HEK293 (cell line): ENCODE results near the gene IREB2.
A peak's percentile ranks its signal among the peaks of the same experiment; 100 is the strongest.

Experiments used
- CTCF ChIA-PET: fragments of 350-600 bp; formaldehyde crosslinking; extraction: SDS; loops from one replicate; lab custom pipeline; 2021; ENCODE audit warnings: antibody characterized with exemption; lab: Yijun Ruan, JAX
- POLR2A ChIA-PET: fragments of 300-600 bp; formaldehyde crosslinking; extraction: SDS; loops from one replicate; lab custom pipeline; 2020; ENCODE audit warnings: antibody characterized with exemption, inconsistent platforms; lab: Yijun Ruan, JAX
- H3K27ac ChIP-seq: fragments of 200-500 bp; sonication (Bioruptor generic); 2 replicates; pipeline ENCODE4 v1.5.1; 2014; ENCODE audit warnings: low read depth, low read length, control low read depth, inconsistent platforms; ENCODE audit errors: extremely low read depth
- H3K36me3 ChIP-seq, 2 experiments: fragments of 200-500 bp in 1 of 2; sonication (Bioruptor generic) in 1 of 2; 1 replicate in 1 of 2; 2 replicates in 1 of 2; pipeline ENCODE4 v1.5.1; 2014 to 2017; ENCODE audit warnings: inconsistent platforms in 2 of 2, low read length in 2 of 2; ENCODE audit not compliant: control insufficient read depth in 2 of 2, insufficient read depth in 1 of 2
- H3K4me1 ChIP-seq: fragments of 200-500 bp; sonication (Bioruptor generic); 2 replicates; pipeline ENCODE4 v1.5.1; 2014; ENCODE audit warnings: mild to moderate bottlenecking, low read length, inconsistent platforms; ENCODE audit not compliant: control insufficient read depth, insufficient read depth
- H3K4me3 ChIP-seq: 2 replicates; pipeline ENCODE4 v1.5.1; 2011; ENCODE audit warnings: low read depth, mild to moderate bottlenecking, control low read depth, low read length, moderate library complexity
- H3K9me3 ChIP-seq: fragments of 200-500 bp; sonication (Bioruptor generic); 2 replicates; pipeline ENCODE4 v1.5.1; 2014; ENCODE audit warnings: low read depth, low read length, inconsistent platforms; ENCODE audit not compliant: control insufficient read depth, insufficient read depth
- EGR2 ChIP-seq: fragments of 450-650 bp; formaldehyde crosslinking; IDR thresholded peaks from 2 replicates; pipeline ENCODE4 v1.5.1; 2016; ENCODE audit warnings: low read depth, missing biosample characterization, missing genetic modification characterization
- INSM2 ChIP-seq: fragments of 450-650 bp; formaldehyde crosslinking; IDR thresholded peaks from 2 replicates; pipeline ENCODE4 v1.5.1; 2016; ENCODE audit warnings: missing biosample characterization, missing genetic modification characterization
- MYNN ChIP-seq: fragments of 450-650 bp; formaldehyde crosslinking; IDR thresholded peaks from 2 replicates; pipeline ENCODE4 v1.5.1; 2016; ENCODE audit warnings: missing biosample characterization, missing genetic modification characterization, borderline replicate concordance
- SALL2 ChIP-seq: fragments of 450-650 bp; formaldehyde crosslinking; IDR thresholded peaks from 2 replicates; pipeline ENCODE4 v1.5.0; 2017; ENCODE audit warnings: missing biosample characterization, mild to moderate bottlenecking, missing genetic modification characterization, borderline replicate concordance
- ZBTB17 ChIP-seq: fragments of 450-650 bp; formaldehyde crosslinking; IDR thresholded peaks from 2 replicates; pipeline ENCODE4 v1.5.1; 2016; ENCODE audit warnings: missing biosample characterization, missing genetic modification characterization
- ZBTB26 ChIP-seq: fragments of 450-650 bp; formaldehyde crosslinking; optimal IDR thresholded peaks from 2 replicates; pipeline ENCODE3; 2016; ENCODE audit warnings: missing biosample characterization, mild to moderate bottlenecking, missing genetic modification characterization
- ZBTB6 ChIP-seq: fragments of 450-650 bp; formaldehyde crosslinking; IDR thresholded peaks from 2 replicates; pipeline ENCODE4 v1.5.1; 2017; ENCODE audit warnings: missing biosample characterization, missing genetic modification characterization
- ZNF16 ChIP-seq: fragments of 450-650 bp; formaldehyde crosslinking; IDR thresholded peaks from 2 replicates; pipeline ENCODE4 v1.5.1; 2016; ENCODE audit warnings: low read depth, missing biosample characterization, missing genetic modification characterization
- ZNF175 ChIP-seq: fragments of 450-650 bp; formaldehyde crosslinking; IDR thresholded peaks from 2 replicates; pipeline ENCODE4 v1.5.1; 2016; ENCODE audit warnings: missing biosample characterization, missing genetic modification characterization
- ZNF184 ChIP-seq: fragments of 450-650 bp; IDR thresholded peaks from 2 replicates; pipeline ENCODE4 v1.5.1; 2018; ENCODE audit warnings: missing biosample characterization, mild to moderate bottlenecking, missing genetic modification characterization
- ZNF19 ChIP-seq: fragments of 450-650 bp; formaldehyde crosslinking; IDR thresholded peaks from 2 replicates; pipeline ENCODE4; 2016; ENCODE audit warnings: missing biosample characterization, missing genetic modification characterization, low read depth
- ZNF211 ChIP-seq: fragments of 450-650 bp; formaldehyde crosslinking; IDR thresholded peaks from 2 replicates; pipeline ENCODE4 v1.5.1; 2016; ENCODE audit warnings: low read depth, missing biosample characterization, missing genetic modification characterization
- ZNF23 ChIP-seq: fragments of 450-650 bp; formaldehyde crosslinking; IDR thresholded peaks from 2 replicates; pipeline ENCODE4 v1.5.1; 2016; ENCODE audit warnings: missing biosample characterization, missing genetic modification characterization, borderline replicate concordance
- ZNF292 ChIP-seq: fragments of 450-650 bp; formaldehyde crosslinking; IDR thresholded peaks from 2 replicates; pipeline ENCODE4 v1.5.1; 2016; ENCODE audit warnings: low read depth, missing biosample characterization, missing genetic modification characterization, borderline replicate concordance
- ZNF341 ChIP-seq: fragments of 450-650 bp; formaldehyde crosslinking; IDR thresholded peaks from 2 replicates; pipeline ENCODE4; 2016; ENCODE audit warnings: low read depth, missing biosample characterization, missing genetic modification characterization
- ZNF366 ChIP-seq: fragments of 450-650 bp; formaldehyde crosslinking; conservative IDR thresholded peaks from 2 replicates; pipeline ENCODE4 v1.5.1; 2016; ENCODE audit warnings: missing biosample characterization, missing genetic modification characterization
- ZNF391 ChIP-seq: fragments of 450-650 bp; formaldehyde crosslinking; IDR thresholded peaks from 2 replicates; pipeline ENCODE4 v1.5.1; 2016; ENCODE audit warnings: low read depth, missing biosample characterization, missing genetic modification characterization, borderline replicate concordance
- ZNF518A ChIP-seq: fragments of 450-650 bp; formaldehyde crosslinking; conservative IDR thresholded peaks from 2 replicates; pipeline ENCODE4 v1.5.1; 2016; ENCODE audit warnings: low read depth, missing biosample characterization, missing genetic modification characterization
- ZNF704 ChIP-seq: fragments of 450-650 bp; formaldehyde crosslinking; IDR thresholded peaks from 2 replicates; pipeline ENCODE4 v1.5.1; 2016; ENCODE audit warnings: missing biosample characterization, missing genetic modification characterization
- ZNF747 ChIP-seq: fragments of 450-650 bp; formaldehyde crosslinking; IDR thresholded peaks from 2 replicates; pipeline ENCODE4 v1.5.1; 2016; ENCODE audit warnings: missing biosample characterization, missing genetic modification characterization

Gene IREB2

GRCh38 chr15:78426300-78426699, 11.7 kb upstream of the IREB2 start (continued):
- TF ChIP-seq ZNF704 (tag by site-specific recombination) (no peak), ZNF292 (tag by site-specific recombination) (no peak), ZNF518A (no peak)

- POLR2A ChIA-PET = interaction anchor here (0.6 to 3.3 kb wide), 3 partner anchors 10 to 129 kb away, joined by 3 to 15 read pairs (median 3); partner anchors contain the start of genes IREB2 and SKIC8
Measured at GRCh38 chr15:78427953-78428352, 10.1 kb upstream of the IREB2 start.

GRCh38 chr15:78429477-78429876, 8.5 kb upstream of the IREB2 start:
- Histone ChIP-seq H3K4me1 (no peaks in the 10 kb centered on the region), H3K9me3 (no peaks in the 10 kb centered on the region), H3K4me3 (no peak overlapping the region), H3K27ac (no peak overlapping the region), H3K36me3 (no peaks in the 10 kb centered on the region)
- ChIA-PET CTCF (interaction anchor here (0.5 to 1.9 kb wide), 2 partner anchors 121 to 316 kb away, joined by 3 to 8 read pairs; no protein-coding TSS in a partner anchor), POLR2A (interaction anchor here (3.3 kb wide), 1 partner anchor 8 kb away, joined by 15 read pairs; the partner anchor contains the start of gene IREB2)
- TF ChIP-seq ZNF184 (tag by site-specific recombination) (no peak), ZNF19 (tag by site-specific recombination) (no peak), MYNN (no peak), SALL2 (no peak), ZNF175 (tag by site-specific recombination) (no peak), ZNF366 (tag by site-specific recombination) (no peak), ZNF16 (tag by site-specific recombination) (no peak), INSM2 (no peak), ZNF341 (no peak), ZNF23 (no peak), ZNF747 (tag by site-specific recombination) (no peak)

More at GRCh38 chr15:78427953-78428352, 10.1 kb upstream of the IREB2 start:
- CTCF ChIA-PET = interaction anchor here (1.3 to 1.4 kb wide), 3 partner anchors 9 to 120 kb away, joined by 4 to 6 read pairs (median 5); no protein-coding TSS in a partner anchor
- TF ChIP-seq ZNF391 (no peak), ZBTB17 (tag by site-specific recombination) (peak; percentile 68), ZNF211 (tag by site-specific recombination) (no peak), ZBTB6 (no peak), ZNF23 (no peak), ZBTB26 (tag by site-specific recombination) (no peak), SALL2 (no peak), EGR2 (tag by site-specific recombination) (no peak)
- TF ChIP-seq, all 188 proteins: peak for 1
- H3K36me3 ChIP-seq = no peaks in the 10 kb centered on the region
- no peaks in the 10 kb centered on the region for H3K9me3 ChIP-seq
- H3K4me3 ChIP-seq = no peak overlapping the region
- no peak overlapping the region for H3K27ac ChIP-seq
- H3K4me1 ChIP-seq = no peaks in the 10 kb centered on the region
